GM20000 (cell line): Measurements from ENCODE around the gene FYCO1.
A peak's percentile ranks its signal among the peaks of the same experiment; 100 is the strongest.

Source experiments
- DNase-seq: peaks from one replicate; pipeline ENCODE4 v3.0.0; 2012; ENCODE audit warnings: low spot score
- TF ChIP-seq, protein P1 (sequence below): IDR thresholded peaks from 2 replicates; pipeline ENCODE4 v1.5.1; 2012; ENCODE audit warnings: mild to moderate bottlenecking, control low read depth; ENCODE audit errors: extremely low read depth, missing control alignments

FYCO1 gene

GRCh38 chr3:45921158-45922038, 74.2 kb downstream of the FYCO1 start:
- TF ChIP-seq, protein P1, sequence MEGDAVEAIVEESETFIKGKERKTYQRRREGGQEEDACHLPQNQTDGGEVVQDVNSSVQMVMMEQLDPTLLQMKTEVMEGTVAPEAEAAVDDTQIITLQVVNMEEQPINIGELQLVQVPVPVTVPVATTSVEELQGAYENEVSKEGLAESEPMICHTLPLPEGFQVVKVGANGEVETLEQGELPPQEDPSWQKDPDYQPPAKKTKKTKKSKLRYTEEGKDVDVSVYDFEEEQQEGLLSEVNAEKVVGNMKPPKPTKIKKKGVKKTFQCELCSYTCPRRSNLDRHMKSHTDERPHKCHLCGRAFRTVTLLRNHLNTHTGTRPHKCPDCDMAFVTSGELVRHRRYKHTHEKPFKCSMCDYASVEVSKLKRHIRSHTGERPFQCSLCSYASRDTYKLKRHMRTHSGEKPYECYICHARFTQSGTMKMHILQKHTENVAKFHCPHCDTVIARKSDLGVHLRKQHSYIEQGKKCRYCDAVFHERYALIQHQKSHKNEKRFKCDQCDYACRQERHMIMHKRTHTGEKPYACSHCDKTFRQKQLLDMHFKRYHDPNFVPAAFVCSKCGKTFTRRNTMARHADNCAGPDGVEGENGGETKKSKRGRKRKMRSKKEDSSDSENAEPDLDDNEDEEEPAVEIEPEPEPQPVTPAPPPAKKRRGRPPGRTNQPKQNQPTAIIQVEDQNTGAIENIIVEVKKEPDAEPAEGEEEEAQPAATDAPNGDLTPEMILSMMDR, result no peak
- DNase-seq, result no peak

DNA sequence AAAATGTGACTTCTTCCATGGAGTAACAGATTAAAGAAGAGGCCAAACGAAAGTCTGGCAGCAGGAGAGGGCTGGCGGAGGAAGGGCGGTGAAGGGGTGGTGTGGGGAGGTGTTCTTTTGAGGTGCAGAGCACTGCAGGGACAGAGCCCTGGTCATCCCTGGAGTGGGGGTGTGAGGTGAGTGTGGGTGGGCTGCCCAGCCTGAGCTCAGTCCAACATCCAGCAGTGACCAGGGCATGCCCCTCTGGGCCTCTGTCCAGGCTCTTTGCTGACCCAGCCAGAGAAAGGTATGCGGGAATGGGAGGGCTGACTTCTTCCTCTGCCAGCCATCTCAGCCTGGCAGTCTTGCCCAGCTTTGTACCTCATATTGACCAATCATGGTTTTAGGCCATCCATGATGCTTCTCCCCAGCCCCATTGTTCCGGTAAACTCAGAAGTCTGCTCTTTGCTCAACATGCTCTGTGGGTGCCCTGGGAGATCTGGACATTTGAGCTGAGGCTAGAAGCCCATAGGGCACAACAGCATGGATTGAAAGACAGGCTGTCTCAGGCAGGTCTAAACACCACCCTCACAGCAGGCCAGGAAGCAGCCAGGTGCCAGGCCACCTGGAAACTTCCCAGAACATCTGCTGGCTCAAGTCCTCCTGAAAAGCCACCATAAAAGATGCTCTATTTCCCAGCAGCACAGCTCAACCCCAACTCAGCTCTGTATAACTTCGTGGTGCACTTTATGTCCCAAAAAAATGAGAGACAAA, 78.3 kb downstream of the FYCO1 start:
- TF ChIP-seq, protein P1, result no peak
- no peak for DNase-seq

GRCh38 chr3:45915518-45916231, 79.9 kb downstream of the FYCO1 start:
- peak; percentile 87 for DNase-seq
- TF ChIP-seq, protein P1, result no peak

GRCh38 chr3:45915059-45915439, 80.6 kb downstream of the FYCO1 start:
- no peak for DNase-seq
- TF ChIP-seq, protein P1, result no peak

GRCh38 chr3:45914362-45915058, 81.1 kb downstream of the FYCO1 start:
- no peak for DNase-seq
- TF ChIP-seq, protein P1, result no peak

GRCh38 chr3:45912435-45912834, 83.2 kb downstream of the FYCO1 start:
- no peak for DNase-seq
- TF ChIP-seq, protein P1, result no peak
